ENCODE results near the gene ANTKMT. TPM values are rescaled to one million over a fixed set of nuclear protein-coding genes. Genes with fewer than 3 reads are reported as not detected.

ANTKMT gene
- total RNA-seq, 6 donors from 2014 or later, result 38.7 to 69.7 (median 55.7) TPM

DNA sequence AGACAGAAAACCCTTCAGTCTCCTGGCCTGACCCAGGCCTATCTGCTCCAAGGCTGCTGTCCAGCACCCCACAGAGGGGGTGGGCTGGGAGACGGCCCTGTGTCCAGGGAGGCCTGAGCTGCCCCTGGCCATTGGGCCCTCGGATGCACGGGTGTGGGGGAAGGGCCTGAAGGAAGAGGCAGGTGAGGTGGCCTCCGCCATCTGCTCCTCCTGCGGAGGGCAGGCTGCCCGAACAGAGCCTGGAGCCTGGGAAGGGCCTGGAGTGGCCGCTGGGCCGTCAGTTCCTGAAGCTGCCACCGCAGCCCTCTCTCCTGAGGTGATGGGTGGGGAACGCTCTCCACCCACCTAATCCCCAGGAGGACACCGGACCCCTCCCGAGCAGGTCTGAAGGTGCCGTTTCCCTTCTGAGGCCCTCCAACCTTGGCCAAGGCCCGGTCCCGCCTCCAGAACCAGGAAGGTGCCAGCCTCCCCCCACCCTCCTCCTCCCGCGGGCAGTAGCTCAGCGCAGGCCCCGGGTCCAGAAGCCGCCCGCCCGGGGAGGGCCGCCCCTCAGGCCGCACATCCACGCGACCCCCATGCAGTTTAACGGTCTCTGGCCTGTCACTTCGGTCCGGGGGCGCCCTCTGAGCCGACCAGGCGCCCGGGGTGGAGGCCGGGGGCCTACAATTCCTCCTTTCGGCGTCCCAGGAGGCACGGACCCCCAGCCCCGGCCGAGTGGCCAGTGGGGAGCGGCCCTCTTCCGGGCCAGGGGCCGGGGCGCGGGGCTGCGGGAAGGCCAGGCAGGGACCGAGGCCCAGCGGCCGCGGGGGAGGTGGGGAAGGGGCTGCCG, 16.2 kb upstream of the ANTKMT start:
- no peak for ATAC-seq (ENCODE audit: low FRiP score in 2 of 2)
- DNase-seq, result peak in 1 of 2 donors; percentile 73
- WGBS, 2 donors, result 22% methylated on average over 23 of the region's 50 CpGs; no CpG with 5 or more reads in 1 of the 2 donors
- Histone ChIP-seq H3K9me3 (no peaks in the 10 kb centered on the region), H3K27me3 (peaks cover 6 to 89% (median 49%) of the 10 kb centered on the region in 4 donors), H3K4me1 (peaks cover 5 to 30% (median 8%) of the 10 kb centered on the region in 4 donors), H3K4me3 (peak overlapping the region in 1 of 4 donors; percentile 15), H3K36me3 (no peaks in the 10 kb centered on the region), H3K27ac (no peak overlapping the region)
- no peak for TF ChIP-seq POLR2A (IDR thresholded peaks at IDR 0.05)
- TF ChIP-seq EP300 (IDR thresholded peaks at IDR 0.05), result no peak
- TF ChIP-seq, protein P1, sequence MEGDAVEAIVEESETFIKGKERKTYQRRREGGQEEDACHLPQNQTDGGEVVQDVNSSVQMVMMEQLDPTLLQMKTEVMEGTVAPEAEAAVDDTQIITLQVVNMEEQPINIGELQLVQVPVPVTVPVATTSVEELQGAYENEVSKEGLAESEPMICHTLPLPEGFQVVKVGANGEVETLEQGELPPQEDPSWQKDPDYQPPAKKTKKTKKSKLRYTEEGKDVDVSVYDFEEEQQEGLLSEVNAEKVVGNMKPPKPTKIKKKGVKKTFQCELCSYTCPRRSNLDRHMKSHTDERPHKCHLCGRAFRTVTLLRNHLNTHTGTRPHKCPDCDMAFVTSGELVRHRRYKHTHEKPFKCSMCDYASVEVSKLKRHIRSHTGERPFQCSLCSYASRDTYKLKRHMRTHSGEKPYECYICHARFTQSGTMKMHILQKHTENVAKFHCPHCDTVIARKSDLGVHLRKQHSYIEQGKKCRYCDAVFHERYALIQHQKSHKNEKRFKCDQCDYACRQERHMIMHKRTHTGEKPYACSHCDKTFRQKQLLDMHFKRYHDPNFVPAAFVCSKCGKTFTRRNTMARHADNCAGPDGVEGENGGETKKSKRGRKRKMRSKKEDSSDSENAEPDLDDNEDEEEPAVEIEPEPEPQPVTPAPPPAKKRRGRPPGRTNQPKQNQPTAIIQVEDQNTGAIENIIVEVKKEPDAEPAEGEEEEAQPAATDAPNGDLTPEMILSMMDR (IDR thresholded peaks at IDR 0.05), result no peak
- no peak for TF ChIP-seq POLR2AphosphoS5 (IDR thresholded peaks at IDR 0.05)

DNA sequence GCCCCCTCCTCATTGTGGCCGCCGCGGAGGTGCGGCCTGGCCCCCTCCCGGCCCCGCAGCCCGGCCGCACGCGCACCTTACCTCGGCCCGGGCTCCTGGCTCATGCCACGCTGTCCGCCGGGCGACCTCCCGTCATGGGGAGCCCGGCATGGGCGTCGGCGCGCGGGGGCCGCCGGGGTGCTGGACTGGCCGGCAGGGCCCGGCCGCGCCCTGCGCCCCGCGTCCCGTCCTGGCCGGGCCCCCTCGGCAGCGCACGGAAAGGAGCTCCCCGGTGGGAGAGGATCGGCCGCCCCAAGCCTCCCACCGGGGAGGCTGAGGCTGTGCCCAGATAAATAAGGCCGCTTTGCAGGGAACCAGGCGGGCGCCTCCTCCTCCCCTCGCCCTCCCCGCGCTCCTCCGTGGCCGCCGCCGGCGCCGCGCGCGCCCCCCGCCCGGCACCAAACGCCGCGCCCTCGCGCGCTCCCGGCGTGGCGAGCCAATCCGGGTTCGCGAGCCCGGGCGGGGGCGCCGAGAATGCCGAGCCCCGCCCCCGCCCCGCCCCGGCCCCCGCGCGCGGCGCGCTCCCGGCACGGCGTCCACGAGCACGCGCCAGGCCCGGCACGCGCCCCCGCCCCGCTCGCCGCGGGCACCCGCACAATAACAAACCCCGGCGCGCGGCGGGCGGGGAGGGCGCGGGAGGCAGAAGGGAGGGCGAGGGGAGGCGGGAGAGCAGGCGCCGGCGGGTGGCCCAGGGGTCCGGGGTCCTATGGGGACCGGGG, 15.3 kb upstream of the ANTKMT start, which contains the start of gene FBXL16:
Gene FBXL16 (minus strand): TSS at position 371 of the 758 bp plus-strand sequence. CDS start 8,396 bp downstream, outside the sequence.
- WGBS, 2 donors, result 0% methylated on average over 10 of the region's 115 CpGs; no CpG with 5 or more reads in 1 of the 2 donors
- Histone ChIP-seq H3K4me3 (peak within 1 kb of the TSS in 2 of 4 donors; percentile 15 to 23), H3K36me3 (no peaks in the 10 kb centered on the region), H3K4me1 (peaks cover 5 to 27% (median 8%) of the 10 kb centered on the region in 4 donors), H3K27ac (no peak within 1 kb of the TSS), H3K27me3 (peaks cover 6 to 89% (median 46%) of the 10 kb centered on the region in 4 donors), H3K9me3 (no peaks in the 10 kb centered on the region)
- TF ChIP-seq, protein P1 (IDR thresholded peaks at IDR 0.05), result no peak
- TF ChIP-seq EP300 (IDR thresholded peaks at IDR 0.05), result no peak
- no peak for TF ChIP-seq POLR2A (IDR thresholded peaks at IDR 0.05)
- TF ChIP-seq POLR2AphosphoS5 (IDR thresholded peaks at IDR 0.05), result no peak
- DNase-seq (peak in 1 of 2 donors; percentile 83), ATAC-seq (ENCODE audit: low FRiP score in 2 of 2) (no peak)

DNA sequence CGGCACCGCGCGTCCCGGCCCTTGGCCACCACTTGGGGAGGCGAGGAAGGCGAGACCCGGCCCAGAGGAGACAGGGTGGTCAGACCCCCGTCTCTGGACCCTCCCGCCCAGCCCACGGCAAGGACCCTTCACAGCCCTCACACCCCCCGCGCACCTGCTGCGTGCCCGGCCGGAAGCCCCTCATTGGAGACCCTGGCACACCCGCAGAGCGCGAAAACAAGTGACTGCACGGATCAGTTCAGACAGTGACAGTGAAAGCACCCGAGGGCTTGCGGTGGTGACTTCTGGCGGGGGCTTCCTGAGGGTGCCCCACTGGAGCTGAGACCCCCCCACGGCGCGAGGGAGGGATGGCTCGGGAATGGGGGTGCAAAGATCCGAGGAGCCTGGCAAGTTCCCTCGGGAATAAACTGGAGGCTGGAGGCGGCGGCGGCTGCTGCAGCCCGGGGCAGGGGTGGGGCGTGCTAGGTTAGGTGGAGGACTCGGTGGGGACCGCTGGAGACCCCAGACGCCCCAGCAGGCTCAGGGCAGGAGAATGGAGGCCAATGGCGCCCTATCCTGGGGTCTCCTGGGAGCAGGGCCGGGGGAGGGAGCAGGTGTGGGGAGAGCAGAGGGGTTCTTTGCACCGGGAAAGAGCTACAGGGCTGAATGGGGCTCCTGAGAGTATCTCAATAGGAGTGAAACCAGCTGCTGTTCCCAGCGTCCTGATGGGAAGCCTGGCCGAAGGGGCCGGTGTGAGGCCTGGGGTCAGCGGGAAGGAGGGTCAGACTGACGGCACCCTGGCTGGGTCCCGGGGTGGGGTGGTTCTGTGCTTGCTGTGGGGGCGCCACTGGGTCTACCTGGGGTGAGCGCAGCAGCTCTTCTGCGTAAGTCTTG, 14.5 kb upstream of the ANTKMT start:
- no peak for TF ChIP-seq POLR2AphosphoS5 (IDR thresholded peaks at IDR 0.05)
- TF ChIP-seq, protein P1 (IDR thresholded peaks at IDR 0.05), result no peak
- TF ChIP-seq POLR2A (IDR thresholded peaks at IDR 0.05), result no peak
- TF ChIP-seq EP300 (IDR thresholded peaks at IDR 0.05), result no peak
- Histone ChIP-seq H3K9me3 (no peaks in the 10 kb centered on the region), H3K27ac (no peak overlapping the region), H3K4me1 (peaks cover 5 to 21% (median 6%) of the 10 kb centered on the region in 4 donors), H3K36me3 (no peaks in the 10 kb centered on the region), H3K27me3 (peaks cover 6 to 86% (median 43%) of the 10 kb centered on the region in 4 donors), H3K4me3 (peak overlapping the region in 1 of 4 donors; percentile 15)
- 1 to 8% methylated on average over 13 to 33 of the region's 49 CpGs for WGBS, 2 donors
- no peak for ATAC-seq (ENCODE audit: low FRiP score in 2 of 2)
- DNase-seq, result peak in 1 of 2 donors; percentile 66

DNA sequence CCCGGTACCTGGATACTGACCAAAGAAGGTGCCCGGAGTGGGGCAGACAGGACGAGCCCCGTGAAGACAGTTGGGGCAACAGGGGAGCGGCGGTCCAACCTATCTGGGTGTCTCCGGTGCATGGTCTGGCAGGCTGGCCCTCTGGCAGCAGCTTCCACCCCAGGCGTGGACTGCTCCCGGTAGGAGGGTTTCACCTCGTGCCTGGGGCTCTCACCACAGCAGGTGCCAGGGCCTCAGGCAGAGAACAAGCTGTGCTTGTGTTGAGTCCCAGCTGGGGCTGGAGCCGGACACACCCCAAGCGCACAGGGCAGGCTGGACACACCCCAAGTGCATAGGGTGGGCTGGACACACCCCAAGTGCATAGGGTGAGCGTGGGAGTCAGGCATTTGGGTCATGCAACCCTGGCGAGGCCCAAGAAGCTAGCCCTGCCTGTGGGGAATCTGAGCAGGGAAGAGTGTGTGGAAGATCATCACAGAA, 13.8 kb upstream of the ANTKMT start:
- Histone ChIP-seq H3K27me3 (peaks cover 5 to 80% (median 42%) of the 10 kb centered on the region in 4 donors), H3K36me3 (no peaks in the 10 kb centered on the region), H3K4me1 (peaks cover 7 to 27% (median 10%) of the 10 kb centered on the region in 4 donors), H3K4me3 (no peak overlapping the region), H3K9me3 (no peaks in the 10 kb centered on the region), H3K27ac (no peak overlapping the region)
- ATAC-seq (ENCODE audit: low FRiP score in 2 of 2), result no peak
- WGBS, 2 donors, result 54% methylated on average over 14 of the region's 14 CpGs; no CpG with 5 or more reads in 1 of the 2 donors
- TF ChIP-seq EP300 (IDR thresholded peaks at IDR 0.05) (no peak), POLR2A (IDR thresholded peaks at IDR 0.05) (no peak), POLR2AphosphoS5 (IDR thresholded peaks at IDR 0.05) (no peak)
- TF ChIP-seq, protein P1 (IDR thresholded peaks at IDR 0.05), result no peak
- DNase-seq, result peak in 1 of 2 donors; percentile 67
